ENCODE measurements around the gene TPPP2. TPM values are rescaled to one million over a fixed set of nuclear protein-coding genes. Genes with fewer than 3 reads are reported as not detected.

Gene TPPP2
- total RNA-seq, 2 experiments from 2014 or later = not detected

GRCh38 chr14:21069388-21070082 is 39.5 kb downstream of the TPPP2 start:
- POLR2A ChIA-PET = interaction anchor here (1.0 to 3.0 kb wide), 6 partner anchors 14 to 76 kb away, joined by 3 to 19 read pairs (median 5); no protein-coding TSS in a partner anchor
- Mint-ChIP-seq H3K27ac (no peak overlapping the region), H3K4me1 (peaks cover 39% of the 10 kb centered on the region), H3K9me3 (no peaks in the 10 kb centered on the region), H3K36me3 (ENCODE audit: low read depth) (peaks cover 2% of the 10 kb centered on the region), H3K27me3 (peaks cover 79% of the 10 kb centered on the region), H3K4me3 (peak overlapping the region; percentile 47)
- no peak for DNase-seq
- CTCF ChIA-PET = interaction anchor here (1.5 to 3.7 kb wide), 9 partner anchors 18 to 55 kb away, joined by 5 to 52 read pairs (median 10); no protein-coding TSS in a partner anchor

- CTCF ChIA-PET = interaction anchor here (1.9 to 3.7 kb wide), 5 partner anchors 17 to 55 kb away, joined by 4 to 20 read pairs (median 14); no protein-coding TSS in a partner anchor
- H3K36me3 Mint-ChIP-seq (ENCODE audit: low read depth) = peaks cover 2% of the 10 kb centered on the region
- H3K4me3 Mint-ChIP-seq = peak within 1 kb of the TSS; percentile 65
- POLR2A ChIA-PET = interaction anchor here (0.8 to 3.0 kb wide), 6 partner anchors 14 to 77 kb away, joined by 3 to 19 read pairs (median 4); no protein-coding TSS in a partner anchor
- H3K27me3 Mint-ChIP-seq = peaks cover 77% of the 10 kb centered on the region
- peak within 1 kb of the TSS; percentile 6 for H3K27ac Mint-ChIP-seq
- peaks cover 39% of the 10 kb centered on the region for H3K4me1 Mint-ChIP-seq
- H3K9me3 Mint-ChIP-seq = no peaks in the 10 kb centered on the region
- no peak for DNase-seq
These were observed 40.1 kb downstream of the TPPP2 start, which contains the start of gene ARHGEF40 for GRCh38 chr14:21070083-21070609. Gene ARHGEF40, plus strand, starts transcription at chr14:21070304. Its CDS starts 93 bp downstream, at chr14:21070397.

DNA sequence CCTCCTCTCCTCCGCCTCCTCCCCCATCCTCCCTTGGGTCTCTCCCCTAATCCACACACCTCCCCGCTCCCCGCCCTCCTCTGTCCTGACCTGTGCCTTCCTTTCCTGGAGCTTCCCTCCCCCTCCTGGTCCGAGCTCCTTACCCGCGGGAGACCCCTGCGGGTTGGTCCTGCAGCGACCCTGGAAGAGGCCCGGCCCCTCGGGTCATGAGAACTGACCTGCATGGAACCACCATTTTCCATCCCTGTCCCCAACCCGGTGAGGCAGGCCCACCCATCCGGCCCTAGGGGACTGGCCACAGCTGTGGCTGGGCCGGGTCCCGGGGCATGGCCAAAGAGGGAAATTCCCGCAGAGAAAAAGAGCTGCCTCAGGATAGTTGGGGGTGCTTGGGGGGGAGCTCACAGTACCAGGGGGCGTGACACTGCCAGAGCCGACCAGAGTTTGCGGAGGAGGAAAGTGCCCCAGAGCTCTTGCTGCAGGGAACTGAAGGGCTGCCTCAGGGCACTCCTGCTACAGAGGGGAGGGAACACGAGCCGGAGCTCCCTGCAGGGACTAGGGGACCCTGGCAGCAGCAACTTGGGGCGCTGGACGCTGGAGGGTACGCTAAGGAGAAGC is 40.7 kb downstream of the TPPP2 start:
- CTCF ChIA-PET = interaction anchor here (0.9 to 3.7 kb wide), 9 partner anchors 17 to 64 kb away, joined by 3 to 20 read pairs (median 4); no protein-coding TSS in a partner anchor
- DNase-seq = no peak
- peaks cover 72% of the 10 kb centered on the region for H3K27me3 Mint-ChIP-seq
- peaks cover 39% of the 10 kb centered on the region for H3K4me1 Mint-ChIP-seq
- H3K4me3 Mint-ChIP-seq = peak overlapping the region; percentile 65
- peaks cover 2% of the 10 kb centered on the region for H3K36me3 Mint-ChIP-seq (ENCODE audit: low read depth)
- POLR2A ChIA-PET = interaction anchor here (0.8 to 3.0 kb wide), 10 partner anchors 9 to 77 kb away, joined by 3 to 19 read pairs (median 4); no protein-coding TSS in a partner anchor
- no peaks in the 10 kb centered on the region for H3K9me3 Mint-ChIP-seq
- H3K27ac Mint-ChIP-seq = peak overlapping the region; percentile 6

DNA sequence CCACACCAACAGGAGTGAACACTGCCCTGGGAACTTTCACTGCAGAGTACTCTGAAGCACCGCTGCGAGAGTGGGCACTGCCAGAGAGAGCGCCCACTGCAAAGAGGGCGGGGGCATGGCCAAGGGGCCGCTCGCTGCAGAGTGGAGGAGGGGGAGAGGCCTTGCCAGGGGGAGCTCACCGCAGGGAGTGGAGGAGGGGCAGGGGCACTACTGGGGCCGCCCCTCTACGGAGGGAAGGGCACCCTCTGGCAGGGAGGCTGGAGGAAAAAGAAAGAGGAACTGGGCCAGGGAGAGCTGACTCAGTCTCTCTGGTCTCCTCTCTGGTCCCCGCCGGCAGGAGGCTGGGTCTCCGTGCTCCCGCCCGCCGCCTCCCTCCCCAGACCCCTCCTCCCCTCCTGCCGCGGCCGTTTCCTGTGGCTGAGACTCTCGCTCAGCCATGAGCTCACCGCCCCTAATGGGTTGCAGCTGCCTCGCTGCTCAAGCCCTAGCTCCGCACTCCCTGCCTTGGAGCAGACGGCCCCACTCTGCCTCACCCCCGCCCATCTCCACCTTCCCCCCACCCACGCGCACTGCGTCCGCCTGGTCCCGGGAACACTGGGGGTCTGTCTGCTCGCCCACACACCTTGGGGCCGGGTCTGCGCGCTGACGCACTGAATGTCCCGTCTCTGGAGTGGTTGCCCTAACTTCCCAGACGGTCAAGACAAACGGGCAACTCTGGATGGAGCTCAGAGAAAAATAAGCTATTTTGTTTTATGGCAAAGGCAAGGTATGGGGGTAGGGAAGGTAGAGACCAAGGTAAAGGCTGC is 41.4 kb downstream of the TPPP2 start:
- H3K36me3 Mint-ChIP-seq (ENCODE audit: low read depth) = peaks cover 2% of the 10 kb centered on the region
- H3K9me3 Mint-ChIP-seq = no peaks in the 10 kb centered on the region
- peaks cover 67% of the 10 kb centered on the region for H3K27me3 Mint-ChIP-seq
- H3K4me3 Mint-ChIP-seq = peak overlapping the region; percentile 65
- peaks cover 39% of the 10 kb centered on the region for H3K4me1 Mint-ChIP-seq
- ChIA-PET POLR2A (interaction anchor here (1.0 to 3.0 kb wide), 8 partner anchors 10 to 78 kb away, joined by 3 to 19 read pairs (median 4); no protein-coding TSS in a partner anchor), CTCF (interaction anchor here (0.9 to 3.7 kb wide), 10 partner anchors 16 to 65 kb away, joined by 3 to 20 read pairs (median 4); partner anchors contain the start of gene TMEM253)
- DNase-seq = peak; percentile 66
- no peak overlapping the region for H3K27ac Mint-ChIP-seq

DNA sequence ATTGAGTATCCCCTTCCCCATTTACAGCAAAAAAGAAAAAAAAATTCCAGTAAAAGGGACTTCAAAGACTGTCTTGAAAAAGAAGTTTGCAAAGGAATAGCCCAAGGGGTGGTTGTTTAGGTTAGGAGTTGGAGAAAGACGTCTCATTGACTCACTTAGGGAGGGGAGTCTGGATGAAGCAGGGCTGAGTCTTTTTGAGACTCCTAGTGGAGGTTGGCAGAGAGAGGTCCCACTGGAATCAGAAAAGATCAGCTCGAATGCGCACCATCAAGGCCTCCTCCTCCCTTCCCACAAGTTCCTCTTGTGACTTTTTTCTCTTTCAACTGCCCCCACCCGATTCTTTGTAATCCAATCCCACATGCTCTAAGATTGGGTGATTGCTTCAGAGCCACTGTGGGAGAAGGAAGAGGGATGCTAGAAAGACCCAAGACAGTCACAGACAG is 42.0 kb downstream of the TPPP2 start:
- ChIA-PET CTCF (interaction anchor here (0.9 to 3.7 kb wide), 10 partner anchors 15 to 66 kb away, joined by 3 to 20 read pairs (median 4); partner anchors contain the start of gene TMEM253), POLR2A (interaction anchor here (1.1 to 3.0 kb wide), 6 partner anchors 10 to 56 kb away, joined by 3 to 19 read pairs (median 6); no protein-coding TSS in a partner anchor)
- H3K4me1 Mint-ChIP-seq = peaks cover 39% of the 10 kb centered on the region
- H3K9me3 Mint-ChIP-seq = no peaks in the 10 kb centered on the region
- H3K27ac Mint-ChIP-seq = no peak overlapping the region
- peaks cover 61% of the 10 kb centered on the region for H3K27me3 Mint-ChIP-seq
- H3K36me3 Mint-ChIP-seq (ENCODE audit: low read depth) = peaks cover 2% of the 10 kb centered on the region
- DNase-seq = no peak
- peak overlapping the region; percentile 65 for H3K4me3 Mint-ChIP-seq

GRCh38 chr14:21072781-21073339 is 42.8 kb downstream of the TPPP2 start:
- Mint-ChIP-seq H3K9me3 (no peaks in the 10 kb centered on the region), H3K27me3 (peaks cover 54% of the 10 kb centered on the region), H3K4me1 (peaks cover 39% of the 10 kb centered on the region), H3K36me3 (ENCODE audit: low read depth) (peaks cover 2% of the 10 kb centered on the region), H3K4me3 (no peak overlapping the region), H3K27ac (no peak overlapping the region)
- CTCF ChIA-PET = interaction anchor here (1.4 to 3.7 kb wide), 2 partner anchors 29 to 31 kb away, joined by 3 to 20 read pairs; partner anchors contain the start of gene TMEM253
- no peak for DNase-seq
- POLR2A ChIA-PET = interaction anchor here (1.4 to 3.0 kb wide), 3 partner anchors 11 to 16 kb away, joined by 3 to 19 read pairs (median 9); no protein-coding TSS in a partner anchor

DNA sequence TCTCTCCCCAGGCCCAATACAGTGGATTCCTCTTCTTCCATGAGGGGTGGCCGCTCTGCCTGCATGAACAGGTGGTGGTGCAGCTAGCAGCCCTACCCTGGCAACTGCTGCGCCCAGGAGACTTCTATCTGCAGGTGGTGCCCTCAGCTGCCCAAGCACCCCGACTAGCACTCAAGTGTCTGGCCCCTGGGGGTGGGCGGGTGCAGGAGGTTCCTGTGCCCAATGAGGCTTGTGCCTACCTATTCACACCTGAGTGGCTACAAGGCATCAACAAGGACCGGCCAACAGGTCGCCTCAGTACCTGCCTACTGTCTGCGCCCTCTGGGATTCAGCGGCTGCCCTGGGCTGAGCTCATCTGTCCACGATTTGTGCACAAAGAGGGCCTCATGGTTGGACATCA is 43.9 kb downstream of the TPPP2 start:
- ChIA-PET POLR2A (interaction anchor here (1.4 kb wide), 1 partner anchor 13 kb away, joined by 3 read pairs; no protein-coding TSS in a partner anchor), CTCF (no interaction called here)
- peaks cover 34% of the 10 kb centered on the region for H3K4me1 Mint-ChIP-seq
- no peak for DNase-seq
- H3K27me3 Mint-ChIP-seq = peaks cover 45% of the 10 kb centered on the region
- no peak overlapping the region for H3K27ac Mint-ChIP-seq
- no peaks in the 10 kb centered on the region for H3K9me3 Mint-ChIP-seq
- no peak overlapping the region for H3K4me3 Mint-ChIP-seq
- H3K36me3 Mint-ChIP-seq (ENCODE audit: low read depth) = no peaks in the 10 kb centered on the region

- H3K27ac Mint-ChIP-seq = no peak overlapping the region
- no peak overlapping the region for H3K4me3 Mint-ChIP-seq
- ChIA-PET POLR2A (interaction anchor here (1.4 kb wide), 1 partner anchor 13 kb away, joined by 3 read pairs; no protein-coding TSS in a partner anchor), CTCF (interaction anchor here (1.1 kb wide), 1 partner anchor 30 kb away, joined by 4 read pairs; no protein-coding TSS in a partner anchor)
- H3K36me3 Mint-ChIP-seq (ENCODE audit: low read depth) = no peaks in the 10 kb centered on the region
- H3K27me3 Mint-ChIP-seq = peaks cover 38% of the 10 kb centered on the region
- DNase-seq = no peak
- no peaks in the 10 kb centered on the region for H3K9me3 Mint-ChIP-seq
- H3K4me1 Mint-ChIP-seq = peaks cover 27% of the 10 kb centered on the region
These were observed 44.6 kb downstream of the TPPP2 start for GRCh38 chr14:21074398-21075272.

GRCh38 chr14:21075719-21076437 is 45.9 kb downstream of the TPPP2 start:
- CTCF ChIA-PET = no interaction called here
- no peaks in the 10 kb centered on the region for H3K9me3 Mint-ChIP-seq
- H3K4me3 Mint-ChIP-seq = no peak overlapping the region
- DNase-seq = no peak
- POLR2A ChIA-PET = no interaction called here
- peaks cover 30% of the 10 kb centered on the region for H3K27me3 Mint-ChIP-seq
- no peaks in the 10 kb centered on the region for H3K36me3 Mint-ChIP-seq (ENCODE audit: low read depth)
- peaks cover 18% of the 10 kb centered on the region for H3K4me1 Mint-ChIP-seq
- H3K27ac Mint-ChIP-seq = no peak overlapping the region

- H3K36me3 Mint-ChIP-seq (ENCODE audit: low read depth) = no peaks in the 10 kb centered on the region
- ChIA-PET CTCF (no interaction called here), POLR2A (no interaction called here)
- H3K9me3 Mint-ChIP-seq = no peaks in the 10 kb centered on the region
- no peak overlapping the region for H3K4me3 Mint-ChIP-seq
- no peak for DNase-seq
- H3K27me3 Mint-ChIP-seq = peaks cover 12% of the 10 kb centered on the region
- no peaks in the 10 kb centered on the region for H3K4me1 Mint-ChIP-seq
- H3K27ac Mint-ChIP-seq = no peak overlapping the region
These were observed 47.7 kb downstream of the TPPP2 start for GRCh38 chr14:21077672-21078071.

All from activated CD4-positive, alpha-beta memory T cell treated with anti-CD3 and anti-CD28 coated beads, Interleukin-2, amount 10 ng/mL, durations not matched to agents 7 days and 5 days (primary cell).